IPS-15b (cell line): ENCODE measurements around the gene IGF2BP2.
A peak's percentile ranks its signal among the peaks of the same experiment; 100 is the strongest.
"Not testable (repeated sequence)": the region's sequence is repeated elsewhere in the genome, so short reads cannot be mapped to it uniquely, and the experiment has no call there.

Source experiments
- H3K27me3 ChIP-seq: one replicate; pipeline ENCODE4 v1.6.1; 2013; ENCODE audit warnings: low read length; ENCODE audit not compliant: control insufficient read depth, insufficient read depth
- H3K36me3 ChIP-seq: one replicate; pipeline ENCODE4 v1.6.1; 2013; ENCODE audit warnings: low read length; ENCODE audit not compliant: control insufficient read depth, insufficient read depth
- H3K4me1 ChIP-seq: one replicate; pipeline ENCODE4 v1.6.1; 2013; ENCODE audit warnings: mild to moderate bottlenecking, low read length; ENCODE audit not compliant: control insufficient read depth, insufficient read depth
- H3K4me3 ChIP-seq: one replicate; pipeline ENCODE4 v1.5.1; 2013; ENCODE audit warnings: low read depth, low read length
- H3K9ac ChIP-seq: one replicate; pipeline ENCODE4 v1.6.1; 2013; ENCODE audit warnings: low read depth, mild to moderate bottlenecking, low read length
- H3K9me3 ChIP-seq: one replicate; pipeline ENCODE4 v1.6.1; 2013; ENCODE audit warnings: mild to moderate bottlenecking, low read length; ENCODE audit not compliant: control insufficient read depth, insufficient read depth

IGF2BP2 gene

GRCh38 chr3:185793381-185793780 lies 31.5 kb downstream of the IGF2BP2 start:
- H3K27me3 ChIP-seq: no peaks in the 10 kb centered on the region
- no peaks in the 10 kb centered on the region for H3K36me3 ChIP-seq
- no peak overlapping the region for H3K4me3 ChIP-seq
- H3K9me3 ChIP-seq: no peaks in the 10 kb centered on the region
- H3K4me1 ChIP-seq: peaks cover 50% of the 10 kb centered on the region
- no peak overlapping the region for H3K9ac ChIP-seq

- Histone ChIP-seq H3K36me3 (no peaks in the 10 kb centered on the region), H3K9ac (no peak overlapping the region), H3K4me1 (peaks cover 48% of the 10 kb centered on the region), H3K27me3 (no peaks in the 10 kb centered on the region), H3K4me3 (no peak overlapping the region), H3K9me3 (no peaks in the 10 kb centered on the region)
Measured at GRCh38 chr3:185792955-185793354, 31.9 kb downstream of the IGF2BP2 start.

- Histone ChIP-seq H3K9me3 (no peaks in the 10 kb centered on the region), H3K27me3 (no peaks in the 10 kb centered on the region), H3K36me3 (no peaks in the 10 kb centered on the region), H3K4me3 (no peak overlapping the region), H3K4me1 (peaks cover 53% of the 10 kb centered on the region), H3K9ac (peak overlapping the region; percentile 2)
Measured at GRCh38 chr3:185789891-185790830, 34.7 kb downstream of the IGF2BP2 start.

GRCh38 chr3:185789134-185789533 lies 35.7 kb downstream of the IGF2BP2 start:
- no peaks in the 10 kb centered on the region for H3K9me3 ChIP-seq
- H3K9ac ChIP-seq: no peak overlapping the region
- no peaks in the 10 kb centered on the region for H3K27me3 ChIP-seq
- no peaks in the 10 kb centered on the region for H3K36me3 ChIP-seq
- no peak overlapping the region for H3K4me3 ChIP-seq
- peaks cover 61% of the 10 kb centered on the region for H3K4me1 ChIP-seq

- Histone ChIP-seq H3K9me3 (no peaks in the 10 kb centered on the region), H3K4me1 (peaks cover 63% of the 10 kb centered on the region), H3K4me3 (no peak overlapping the region), H3K27me3 (no peaks in the 10 kb centered on the region), H3K36me3 (no peaks in the 10 kb centered on the region), H3K9ac (no peak overlapping the region)
Measured at GRCh38 chr3:185788292-185788691, 36.5 kb downstream of the IGF2BP2 start.

- Histone ChIP-seq H3K27me3 (no peaks in the 10 kb centered on the region), H3K9me3 (no peaks in the 10 kb centered on the region), H3K36me3 (no peaks in the 10 kb centered on the region), H3K4me3 (peak overlapping the region; percentile 16), H3K9ac (peak overlapping the region; percentile 14), H3K4me1 (peaks cover 62% of the 10 kb centered on the region)
Measured at GRCh38 chr3:185786956-185787877, 37.6 kb downstream of the IGF2BP2 start.

- H3K36me3 ChIP-seq, H3K9me3 ChIP-seq, H3K27me3 ChIP-seq, H3K9ac ChIP-seq: not testable (repeated sequence)
- H3K4me1 ChIP-seq: peaks cover 55% of the 10 kb centered on the region
- H3K4me3 ChIP-seq: peak overlapping the region; percentile 24
Measured at GRCh38 chr3:185786258-185786657, 38.6 kb downstream of the IGF2BP2 start.

GRCh38 chr3:185784317-185784716 lies 40.5 kb downstream of the IGF2BP2 start:
- Histone ChIP-seq H3K9me3 (no peaks in the 10 kb centered on the region), H3K9ac (no peak overlapping the region), H3K36me3 (no peaks in the 10 kb centered on the region), H3K4me3 (no peak overlapping the region), H3K27me3 (no peaks in the 10 kb centered on the region), H3K4me1 (peaks cover 58% of the 10 kb centered on the region)

GRCh38 chr3:185781759-185782158 lies 43.1 kb downstream of the IGF2BP2 start:
- Histone ChIP-seq H3K36me3 (no peaks in the 10 kb centered on the region), H3K27me3 (no peaks in the 10 kb centered on the region), H3K9ac (no peak overlapping the region), H3K4me1 (peaks cover 59% of the 10 kb centered on the region), H3K9me3 (no peaks in the 10 kb centered on the region), H3K4me3 (no peak overlapping the region)

- Histone ChIP-seq H3K9me3 (no peaks in the 10 kb centered on the region), H3K4me3 (no peak overlapping the region), H3K27me3 (no peaks in the 10 kb centered on the region), H3K36me3 (no peaks in the 10 kb centered on the region), H3K4me1 (peaks cover 51% of the 10 kb centered on the region), H3K9ac (no peak overlapping the region)
Measured at GRCh38 chr3:185779461-185779860, 45.4 kb downstream of the IGF2BP2 start.

GRCh38 chr3:185778821-185779220 lies 46.0 kb downstream of the IGF2BP2 start:
- Histone ChIP-seq H3K27me3 (no peaks in the 10 kb centered on the region), H3K9me3 (no peaks in the 10 kb centered on the region), H3K4me1 (peaks cover 49% of the 10 kb centered on the region), H3K36me3 (no peaks in the 10 kb centered on the region), H3K4me3 (no peak overlapping the region), H3K9ac (no peak overlapping the region)
